DOHH2 (cell line): ENCODE data around the gene SH3BP5.

Experiments used
- H3F3A ChIP-seq: fragments of 200-600 bp; sonication (generic), shearing (Covaris generic); 2 replicates; pipeline ENCODE4 v1.6.0; 2016; ENCODE audit warnings: antibody characterized with exemption, mild to moderate bottlenecking; ENCODE audit not compliant: control insufficient read depth, insufficient read depth
- H3K27ac ChIP-seq: fragments of 200-600 bp; sonication (generic); 2 replicates; pipeline ENCODE4 v1.5.1; 2014; ENCODE audit warnings: low read depth, mild to moderate bottlenecking, low read length, moderate library complexity
- H3K27me3 ChIP-seq: fragments of 200-600 bp; sonication (generic); 2 replicates; pipeline ENCODE4 v1.6.1; 2014; ENCODE audit warnings: mild to moderate bottlenecking, low read length, mixed read lengths; ENCODE audit not compliant: control insufficient read depth
- H3K36me3 ChIP-seq: fragments of 200-600 bp; sonication (generic); 2 replicates; pipeline ENCODE4 v1.6.1; 2014; ENCODE audit warnings: mild to moderate bottlenecking, low read length, moderate library complexity, mixed read lengths; ENCODE audit not compliant: control insufficient read depth
- H3K4me1 ChIP-seq: fragments of 200-600 bp; sonication (generic); 2 replicates; pipeline ENCODE4 v1.6.1; 2014; ENCODE audit warnings: mild to moderate bottlenecking, low read length, mixed read lengths; ENCODE audit not compliant: control insufficient read depth
- H3K4me2 ChIP-seq: fragments of 200-600 bp; sonication (generic); 2 replicates; pipeline ENCODE4 v1.6.0; 2014; ENCODE audit warnings: mild to moderate bottlenecking, low read length, moderate library complexity
- H3K4me3 ChIP-seq: fragments of 200-600 bp; sonication (generic); 2 replicates; pipeline ENCODE4 v1.5.1; 2014; ENCODE audit warnings: mild to moderate bottlenecking, low read length, mixed read lengths
- H3K79me2 ChIP-seq: fragments of 200-600 bp; sonication (generic); 2 replicates; pipeline ENCODE4 v1.6.1; 2014; ENCODE audit warnings: mild to moderate bottlenecking, low read length, mixed read lengths; ENCODE audit not compliant: control insufficient read depth
- H3K9me2 ChIP-seq: fragments of 200-600 bp; sonication (generic); replicated peaks from 2 replicates; pipeline ENCODE4 v1.6.1; 2014; ENCODE audit warnings: mild to moderate bottlenecking, low read length, mixed read lengths; ENCODE audit not compliant: control insufficient read depth
- H3K9me3 ChIP-seq: fragments of 200-600 bp; sonication (generic); 2 replicates; pipeline ENCODE4 v1.6.1; 2014; ENCODE audit warnings: antibody characterized with exemption, low read length, mixed read lengths; ENCODE audit not compliant: control insufficient read depth, insufficient read depth
- H4K20me1 ChIP-seq: fragments of 200-600 bp; sonication (generic); 2 replicates; pipeline ENCODE4 v1.6.0; 2014; ENCODE audit warnings: low read depth, mild to moderate bottlenecking, antibody characterized with exemption, low read length, moderate library complexity; ENCODE audit not compliant: control insufficient read depth, insufficient read depth
- EZH2phosphoT487 ChIP-seq: fragments of 200-600 bp; sonication (generic); IDR thresholded peaks from 2 replicates; pipeline ENCODE4 v1.6.1; 2017; ENCODE audit warnings: borderline replicate concordance, mild to moderate bottlenecking, antibody characterized with exemption, low read length, moderate library complexity, mixed read lengths
- TF ChIP-seq, protein P1 (sequence below): fragments of 200-600 bp; sonication (generic); IDR thresholded peaks from one replicate; pipeline ENCODE4 v1.5.1; 2014; ENCODE audit warnings: antibody characterized with exemption, mild to moderate bottlenecking, low read depth, low read length; ENCODE audit not compliant: poor library complexity, severe bottlenecking

SH3BP5 gene

GRCh38 chr3:15255215-15255614, 77.2 kb downstream of the SH3BP5 start:
- Histone ChIP-seq H3K9me2 (no peaks in the 10 kb centered on the region), H3K79me2 (no peaks in the 10 kb centered on the region), H4K20me1 (no peaks in the 10 kb centered on the region), H3K4me3 (no peak overlapping the region), H3K27ac (no peak overlapping the region), H3K36me3 (peaks cover 100% of the 10 kb centered on the region), H3F3A (peaks cover 22% of the 10 kb centered on the region), H3K27me3 (no peaks in the 10 kb centered on the region), H3K4me1 (no peaks in the 10 kb centered on the region), H3K9me3 (no peaks in the 10 kb centered on the region), H3K4me2 (no peak overlapping the region)
- TF ChIP-seq, protein P1, sequence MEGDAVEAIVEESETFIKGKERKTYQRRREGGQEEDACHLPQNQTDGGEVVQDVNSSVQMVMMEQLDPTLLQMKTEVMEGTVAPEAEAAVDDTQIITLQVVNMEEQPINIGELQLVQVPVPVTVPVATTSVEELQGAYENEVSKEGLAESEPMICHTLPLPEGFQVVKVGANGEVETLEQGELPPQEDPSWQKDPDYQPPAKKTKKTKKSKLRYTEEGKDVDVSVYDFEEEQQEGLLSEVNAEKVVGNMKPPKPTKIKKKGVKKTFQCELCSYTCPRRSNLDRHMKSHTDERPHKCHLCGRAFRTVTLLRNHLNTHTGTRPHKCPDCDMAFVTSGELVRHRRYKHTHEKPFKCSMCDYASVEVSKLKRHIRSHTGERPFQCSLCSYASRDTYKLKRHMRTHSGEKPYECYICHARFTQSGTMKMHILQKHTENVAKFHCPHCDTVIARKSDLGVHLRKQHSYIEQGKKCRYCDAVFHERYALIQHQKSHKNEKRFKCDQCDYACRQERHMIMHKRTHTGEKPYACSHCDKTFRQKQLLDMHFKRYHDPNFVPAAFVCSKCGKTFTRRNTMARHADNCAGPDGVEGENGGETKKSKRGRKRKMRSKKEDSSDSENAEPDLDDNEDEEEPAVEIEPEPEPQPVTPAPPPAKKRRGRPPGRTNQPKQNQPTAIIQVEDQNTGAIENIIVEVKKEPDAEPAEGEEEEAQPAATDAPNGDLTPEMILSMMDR, result no peak
- TF ChIP-seq EZH2phosphoT487, result no peak

GRCh38 chr3:15253023-15253697, 79.2 kb downstream of the SH3BP5 start:
- no peak overlapping the region for H3K4me3 ChIP-seq
- H3K9me3 ChIP-seq, result no peaks in the 10 kb centered on the region
- H4K20me1 ChIP-seq, result no peaks in the 10 kb centered on the region
- H3K4me1 ChIP-seq, result no peaks in the 10 kb centered on the region
- TF ChIP-seq, protein P1, result no peak
- TF ChIP-seq EZH2phosphoT487, result no peak
- H3K27ac ChIP-seq, result no peak overlapping the region
- peaks cover 96% of the 10 kb centered on the region for H3K36me3 ChIP-seq
- H3K79me2 ChIP-seq, result no peaks in the 10 kb centered on the region
- no peaks in the 10 kb centered on the region for H3K9me2 ChIP-seq
- H3K4me2 ChIP-seq, result no peak overlapping the region
- H3F3A ChIP-seq, result peaks cover 25% of the 10 kb centered on the region
- H3K27me3 ChIP-seq, result no peaks in the 10 kb centered on the region

GRCh38 chr3:15246186-15246585, 86.2 kb downstream of the SH3BP5 start:
- no peaks in the 10 kb centered on the region for H3K9me3 ChIP-seq
- no peak overlapping the region for H3K4me2 ChIP-seq
- peaks cover 12% of the 10 kb centered on the region for H3F3A ChIP-seq
- no peaks in the 10 kb centered on the region for H4K20me1 ChIP-seq
- no peak overlapping the region for H3K4me3 ChIP-seq
- H3K4me1 ChIP-seq, result no peaks in the 10 kb centered on the region
- no peaks in the 10 kb centered on the region for H3K27me3 ChIP-seq
- H3K27ac ChIP-seq, result no peak overlapping the region
- TF ChIP-seq, protein P1, result no peak
- TF ChIP-seq EZH2phosphoT487, result no peak
- H3K9me2 ChIP-seq, result no peaks in the 10 kb centered on the region
- H3K36me3 ChIP-seq, result peaks cover 87% of the 10 kb centered on the region
- H3K79me2 ChIP-seq, result no peaks in the 10 kb centered on the region
